Measurements from ENCODE around the gene NUBPL. TPM values are rescaled to one million over a fixed set of nuclear protein-coding genes. Genes with fewer than 3 reads are reported as not detected.

The NUBPL gene
- total RNA-seq, 5 donors from 2014 or later (not counting 1 experiment from before 2014, with no cell fraction given): 6.8 to 11.0 (median 10.2) TPM

DNA sequence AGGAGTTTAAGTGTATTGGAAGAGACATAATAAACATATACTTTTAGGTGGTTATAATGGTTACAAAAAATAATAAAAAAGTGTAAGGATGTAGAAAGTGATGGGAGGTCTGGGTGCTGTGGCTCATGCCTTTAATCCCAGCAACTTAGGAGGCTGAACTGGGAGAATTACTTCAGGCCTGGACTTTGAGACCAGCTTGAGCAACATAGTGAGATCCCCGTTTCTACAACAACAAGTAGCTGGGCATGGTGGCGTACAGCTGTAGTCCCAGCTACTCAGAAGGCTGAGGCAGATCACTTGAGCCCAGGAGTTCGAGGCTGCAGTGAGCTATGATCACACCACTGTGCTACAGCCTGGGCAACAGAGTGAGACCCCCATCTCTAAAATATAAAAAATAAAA is 19.0 kb downstream of the NUBPL start:
- peaks cover 0 to 6% of the 10 kb centered on the region in 2 donors for H3K36me3 ChIP-seq (ENCODE audit: control insufficient read depth in 2 of 2, extremely low read depth in 1 of 2, insufficient read depth in 1 of 2, low read length in 1 of 2)
- CTCF ChIA-PET: no interaction called here
- H3K9me3 ChIP-seq: no peaks in the 10 kb centered on the region
- no peaks in the 10 kb centered on the region for H3K4me1 ChIP-seq (ENCODE audit: control insufficient read depth in 1 of 2, extremely low read depth in 1 of 2, insufficient read depth in 2 of 2, low read length in 2 of 2)
- WGBS (ENCODE audit: insufficient coverage): 100% methylated on average over 1 of the region's 3 CpGs
- ATAC-seq (replicated peaks in 1 of 4): no peak
- DNase-seq: no peak
- H3K27me3 Mint-ChIP-seq: no peaks in the 10 kb centered on the region
- no peak overlapping the region for H3K4me3 ChIP-seq (ENCODE audit: control insufficient read depth in 1 of 2, extremely low read depth in 1 of 2, low read length in 1 of 2)
- H3K4me1 Mint-ChIP-seq: peaks cover 5 to 10% (median 10%) of the 10 kb centered on the region in 3 donors
- POLR2A ChIA-PET: interaction anchor here in 1 of 2 donors (0.6 kb wide), 1 partner anchor 9 kb away, joined by 4 read pairs; no protein-coding TSS in a partner anchor
- H3K27me3 ChIP-seq (replicated peaks in 1 of 2; ENCODE audit: control insufficient read depth in 2 of 2, extremely low read depth in 1 of 2, insufficient read depth in 2 of 2, low read length in 1 of 2): no peaks in the 10 kb centered on the region
- H3K36me3 Mint-ChIP-seq: peaks cover 40% of the 10 kb centered on the region
- no peaks in the 10 kb centered on the region for H3K9me3 Mint-ChIP-seq
- no peak overlapping the region for H3K27ac Mint-ChIP-seq
- no peak overlapping the region for H3K27ac ChIP-seq (ENCODE audit: low read length)
- H3K4me3 Mint-ChIP-seq: no peak overlapping the region

GRCh38 chr14:31582286-31582691 is 21.1 kb downstream of the NUBPL start:
- Histone ChIP-seq H3K4me3 (ENCODE audit: control insufficient read depth in 1 of 2, extremely low read depth in 1 of 2, low read length in 1 of 2) (no peak overlapping the region), H3K27me3 (replicated peaks in 1 of 2; ENCODE audit: control insufficient read depth in 2 of 2, extremely low read depth in 1 of 2, insufficient read depth in 2 of 2, low read length in 1 of 2) (no peaks in the 10 kb centered on the region), H3K36me3 (ENCODE audit: control insufficient read depth in 2 of 2, extremely low read depth in 1 of 2, insufficient read depth in 1 of 2, low read length in 1 of 2) (no peaks in the 10 kb centered on the region), H3K27ac (ENCODE audit: low read length) (no peak overlapping the region), H3K9me3 (no peaks in the 10 kb centered on the region), H3K4me1 (ENCODE audit: control insufficient read depth in 1 of 2, extremely low read depth in 1 of 2, insufficient read depth in 2 of 2, low read length in 2 of 2) (no peaks in the 10 kb centered on the region)
- no peaks in the 10 kb centered on the region for H3K9me3 Mint-ChIP-seq
- ATAC-seq (replicated peaks in 1 of 4) (no peak), DNase-seq (no peak)
- peaks cover 10 to 13% (median 10%) of the 10 kb centered on the region in 3 donors for H3K4me1 Mint-ChIP-seq
- H3K36me3 Mint-ChIP-seq: peaks cover 31% of the 10 kb centered on the region
- no peak overlapping the region for H3K4me3 Mint-ChIP-seq
- POLR2A ChIA-PET: no interaction called here
- no peak overlapping the region for H3K27ac Mint-ChIP-seq
- no peaks in the 10 kb centered on the region for H3K27me3 Mint-ChIP-seq
- CTCF ChIA-PET: no interaction called here
- WGBS (ENCODE audit: insufficient coverage): no CpG with 5 or more reads among the region's 1 CpG

DNA sequence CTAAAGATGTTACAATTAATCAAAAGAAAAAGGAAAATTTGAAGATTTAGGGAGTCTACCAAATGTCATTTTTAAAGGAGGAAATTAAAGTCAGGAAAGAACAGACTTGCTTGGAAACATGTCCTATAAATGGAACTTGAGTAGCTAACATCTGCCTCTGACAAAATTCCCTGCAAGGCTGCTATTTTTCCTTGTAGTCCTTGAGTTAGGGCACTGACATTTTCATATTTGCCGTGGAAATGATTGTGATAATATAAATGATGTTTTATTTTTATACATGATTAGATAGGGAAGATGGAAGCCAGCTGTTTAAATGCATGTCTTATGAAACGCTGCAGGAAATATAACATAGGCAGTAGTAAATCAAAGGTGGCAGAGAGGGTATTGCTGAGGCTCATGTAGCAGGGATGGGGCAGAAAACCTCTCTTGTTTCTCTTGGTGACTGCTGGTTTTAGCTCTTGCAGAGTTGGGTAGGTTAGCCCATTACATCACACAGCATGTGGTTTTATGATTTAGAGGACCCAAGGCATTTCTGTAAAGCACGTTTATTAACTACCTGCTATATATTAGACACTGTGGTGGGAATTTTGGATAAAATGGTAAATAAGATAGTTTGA is 21.7 kb downstream of the NUBPL start:
- peaks cover 26% of the 10 kb centered on the region for H3K36me3 Mint-ChIP-seq
- CTCF ChIA-PET: interaction anchor here in 1 of 2 donors (0.5 kb wide), 1 partner anchor 67 kb away, joined by 7 read pairs; no protein-coding TSS in a partner anchor
- no peaks in the 10 kb centered on the region for H3K27me3 Mint-ChIP-seq
- DNase-seq (no peak), ATAC-seq (replicated peaks in 1 of 4) (no peak)
- H3K27ac ChIP-seq (ENCODE audit: low read length): no peak overlapping the region
- no peak overlapping the region for H3K4me3 ChIP-seq (ENCODE audit: control insufficient read depth in 1 of 2, extremely low read depth in 1 of 2, low read length in 1 of 2)
- no peaks in the 10 kb centered on the region for H3K4me1 ChIP-seq (ENCODE audit: control insufficient read depth in 1 of 2, extremely low read depth in 1 of 2, insufficient read depth in 2 of 2, low read length in 2 of 2)
- H3K27me3 ChIP-seq (replicated peaks in 1 of 2; ENCODE audit: control insufficient read depth in 2 of 2, extremely low read depth in 1 of 2, insufficient read depth in 2 of 2, low read length in 1 of 2): no peaks in the 10 kb centered on the region
- H3K36me3 ChIP-seq (ENCODE audit: control insufficient read depth in 2 of 2, extremely low read depth in 1 of 2, insufficient read depth in 1 of 2, low read length in 1 of 2): no peaks in the 10 kb centered on the region
- peaks cover 9 to 10% (median 10%) of the 10 kb centered on the region in 3 donors for H3K4me1 Mint-ChIP-seq
- no peaks in the 10 kb centered on the region for H3K9me3 ChIP-seq
- H3K27ac Mint-ChIP-seq: no peak overlapping the region
- POLR2A ChIA-PET: no interaction called here
- 100% methylated on average over 2 of the region's 3 CpGs for WGBS (ENCODE audit: insufficient coverage)
- no peaks in the 10 kb centered on the region for H3K9me3 Mint-ChIP-seq
- no peak overlapping the region for H3K4me3 Mint-ChIP-seq

GRCh38 chr14:31590206-31590605 is 29.0 kb downstream of the NUBPL start:
- Mint-ChIP-seq H3K27me3 (no peaks in the 10 kb centered on the region), H3K27ac (no peak overlapping the region), H3K9me3 (no peaks in the 10 kb centered on the region), H3K36me3 (peaks cover 20% of the 10 kb centered on the region), H3K4me1 (peaks cover 0 to 7% (median 3%) of the 10 kb centered on the region in 3 donors), H3K4me3 (no peak overlapping the region)
- ATAC-seq (replicated peaks in 1 of 4): no peak
- no peak for DNase-seq
- no peaks in the 10 kb centered on the region for H3K27me3 ChIP-seq (replicated peaks in 1 of 2; ENCODE audit: control insufficient read depth in 2 of 2, extremely low read depth in 1 of 2, insufficient read depth in 2 of 2, low read length in 1 of 2)
- POLR2A ChIA-PET: no interaction called here
- CTCF ChIA-PET: interaction anchor here in 1 of 2 donors (0.8 kb wide), 1 partner anchor 11 kb away, joined by 3 read pairs; no protein-coding TSS in a partner anchor
- WGBS (ENCODE audit: insufficient coverage): no CpG with 5 or more reads among the region's 2 CpGs
- H3K36me3 ChIP-seq (ENCODE audit: control insufficient read depth in 2 of 2, extremely low read depth in 1 of 2, insufficient read depth in 1 of 2, low read length in 1 of 2): no peaks in the 10 kb centered on the region
- H3K4me1 ChIP-seq (ENCODE audit: control insufficient read depth in 1 of 2, extremely low read depth in 1 of 2, insufficient read depth in 2 of 2, low read length in 2 of 2): no peaks in the 10 kb centered on the region
- H3K9me3 ChIP-seq: no peaks in the 10 kb centered on the region
- no peak overlapping the region for H3K4me3 ChIP-seq (ENCODE audit: control insufficient read depth in 1 of 2, extremely low read depth in 1 of 2, low read length in 1 of 2)
- H3K27ac ChIP-seq (ENCODE audit: low read length): no peak overlapping the region

DNA sequence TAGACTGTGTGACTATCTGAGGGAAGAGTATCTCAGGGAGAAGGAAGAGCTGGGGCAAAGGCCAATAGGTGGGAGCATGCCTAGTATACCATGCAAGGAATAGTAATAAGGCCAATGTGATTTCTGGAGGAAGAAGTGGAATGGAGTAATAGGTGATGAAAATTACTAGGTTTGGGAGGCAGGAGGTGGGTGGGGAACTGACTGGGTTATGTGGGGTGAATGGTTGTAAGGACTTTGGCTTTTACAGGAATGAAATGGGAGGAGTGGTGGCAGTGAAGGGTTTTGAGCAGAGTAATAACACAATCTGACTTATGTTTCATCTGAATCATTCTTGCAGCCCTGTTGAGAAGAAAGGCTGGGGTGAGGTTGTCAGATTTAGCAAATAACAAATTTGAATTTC is 30.9 kb downstream of the NUBPL start:
- Mint-ChIP-seq H3K36me3 (peaks cover 15% of the 10 kb centered on the region), H3K4me1 (peaks cover 0 to 3% (median 0%) of the 10 kb centered on the region in 3 donors), H3K9me3 (no peaks in the 10 kb centered on the region), H3K4me3 (no peak overlapping the region), H3K27ac (no peak overlapping the region), H3K27me3 (no peaks in the 10 kb centered on the region)
- Histone ChIP-seq H3K4me1 (ENCODE audit: control insufficient read depth in 1 of 2, extremely low read depth in 1 of 2, insufficient read depth in 2 of 2, low read length in 2 of 2) (no peaks in the 10 kb centered on the region), H3K9me3 (no peaks in the 10 kb centered on the region), H3K4me3 (ENCODE audit: control insufficient read depth in 1 of 2, extremely low read depth in 1 of 2, low read length in 1 of 2) (no peak overlapping the region), H3K27ac (ENCODE audit: low read length) (no peak overlapping the region), H3K36me3 (ENCODE audit: control insufficient read depth in 2 of 2, extremely low read depth in 1 of 2, insufficient read depth in 1 of 2, low read length in 1 of 2) (no peaks in the 10 kb centered on the region), H3K27me3 (replicated peaks in 1 of 2; ENCODE audit: control insufficient read depth in 2 of 2, extremely low read depth in 1 of 2, insufficient read depth in 2 of 2, low read length in 1 of 2) (no peaks in the 10 kb centered on the region)
- ChIA-PET POLR2A (no interaction called here), CTCF (no interaction called here)
- no peak for DNase-seq
- no peak for ATAC-seq (replicated peaks in 1 of 4)

GRCh38 chr14:31592631-31593030 is 31.4 kb downstream of the NUBPL start:
- Mint-ChIP-seq H3K36me3 (peaks cover 15% of the 10 kb centered on the region), H3K27ac (no peak overlapping the region), H3K27me3 (no peaks in the 10 kb centered on the region), H3K9me3 (no peaks in the 10 kb centered on the region), H3K4me1 (peaks cover 0 to 3% (median 0%) of the 10 kb centered on the region in 3 donors), H3K4me3 (no peak overlapping the region)
- ATAC-seq (replicated peaks in 1 of 4) (no peak), DNase-seq (no peak)
- no peaks in the 10 kb centered on the region for H3K36me3 ChIP-seq (ENCODE audit: control insufficient read depth in 2 of 2, extremely low read depth in 1 of 2, insufficient read depth in 1 of 2, low read length in 1 of 2)
- CTCF ChIA-PET: no interaction called here
- H3K4me3 ChIP-seq (ENCODE audit: control insufficient read depth in 1 of 2, extremely low read depth in 1 of 2, low read length in 1 of 2): no peak overlapping the region
- POLR2A ChIA-PET: no interaction called here
- WGBS (ENCODE audit: insufficient coverage): no CpG with 5 or more reads among the region's 2 CpGs
- H3K4me1 ChIP-seq (ENCODE audit: control insufficient read depth in 1 of 2, extremely low read depth in 1 of 2, insufficient read depth in 2 of 2, low read length in 2 of 2): no peaks in the 10 kb centered on the region
- H3K9me3 ChIP-seq: no peaks in the 10 kb centered on the region
- no peak overlapping the region for H3K27ac ChIP-seq (ENCODE audit: low read length)
- H3K27me3 ChIP-seq (replicated peaks in 1 of 2; ENCODE audit: control insufficient read depth in 2 of 2, extremely low read depth in 1 of 2, insufficient read depth in 2 of 2, low read length in 1 of 2): no peaks in the 10 kb centered on the region
